Mesendoderm (in vitro differentiated cells): ENCODE measurements around the gene ROR1.
"Not testable (repeated sequence)": the region's sequence is repeated elsewhere in the genome, so short reads cannot be mapped to it uniquely, and the experiment has no call there.

Experiments used
- DNase-seq: peaks from one replicate; pipeline ENCODE4 v3.0.0; 2013
- H2AK5ac ChIP-seq: 2 replicates; pipeline ENCODE4 v1.6.1; 2013; ENCODE audit warnings: low read length, inconsistent platforms
- H2BK120ac ChIP-seq: 2 replicates; pipeline ENCODE4 v1.6.1; 2013; ENCODE audit warnings: low read depth, mild to moderate bottlenecking, low read length, moderate library complexity, mixed read lengths
- H2BK15ac ChIP-seq: replicated peaks from 2 replicates; pipeline ENCODE4 v1.6.1; 2013; ENCODE audit warnings: low read depth, mild to moderate bottlenecking, moderate library complexity
- H2BK5ac ChIP-seq: 2 replicates; pipeline ENCODE4 v1.6.1; 2013; ENCODE audit warnings: low read length, inconsistent platforms
- H3K18ac ChIP-seq: 2 replicates; pipeline ENCODE4 v1.6.1; 2013; ENCODE audit warnings: mild to moderate bottlenecking, low read length, mixed read lengths
- H3K23ac ChIP-seq: one replicate; pipeline ENCODE4 v1.6.1; 2013; ENCODE audit warnings: low read length
- H3K27ac ChIP-seq: 2 replicates; pipeline ENCODE4 v1.5.1; 2013; ENCODE audit warnings: low read depth, mild to moderate bottlenecking, inconsistent platforms, low read length, moderate library complexity
- H3K27me3 ChIP-seq: 2 replicates; pipeline ENCODE4 v1.6.1; 2013; ENCODE audit warnings: low read length, control low read depth, mild to moderate bottlenecking, inconsistent platforms; ENCODE audit not compliant: insufficient read depth, poor library complexity
- H3K36me3 ChIP-seq: 2 replicates; pipeline ENCODE4 v1.6.1; 2013; ENCODE audit warnings: low read length, inconsistent platforms; ENCODE audit not compliant: control insufficient read depth, insufficient read depth
- H3K4ac ChIP-seq: one replicate; pipeline ENCODE4 v1.6.1; 2013; ENCODE audit warnings: low read depth, mild to moderate bottlenecking, low read length, moderate library complexity
- H3K4me1 ChIP-seq: 2 replicates; pipeline ENCODE4 v1.6.1; 2013; ENCODE audit warnings: low read depth, low read length, inconsistent platforms; ENCODE audit not compliant: control insufficient read depth
- H3K4me2 ChIP-seq: 2 replicates; pipeline ENCODE4 v1.6.1; 2013; ENCODE audit warnings: low read length
- H3K4me3 ChIP-seq: 2 replicates; pipeline ENCODE4 v1.5.1; 2013; ENCODE audit warnings: mild to moderate bottlenecking, low read length
- H3K56ac ChIP-seq: one replicate; pipeline ENCODE4 v1.6.1; 2013; ENCODE audit warnings: low read length
- H3K79me1 ChIP-seq: 2 replicates; pipeline ENCODE4 v1.6.1; 2013; ENCODE audit warnings: low read length, inconsistent platforms
- H3K79me2 ChIP-seq: 2 replicates; pipeline ENCODE4 v1.6.1; 2013; ENCODE audit warnings: mild to moderate bottlenecking, low read length; ENCODE audit not compliant: control insufficient read depth, insufficient read depth
- H3K9ac ChIP-seq: 2 replicates; pipeline ENCODE4 v1.6.1; 2013; ENCODE audit warnings: low read length, inconsistent platforms
- H4K5ac ChIP-seq: one replicate; pipeline ENCODE4 v1.6.1; 2013; ENCODE audit warnings: low read length
- H4K8ac ChIP-seq: one replicate; pipeline ENCODE4 v1.6.1; 2013; ENCODE audit warnings: low read depth, mild to moderate bottlenecking, control low read depth, low read length, moderate library complexity
- WGBS: extraction: QIAGEN DNeasy Blood & Tissue Kit; methylation state at CpG from one replicate; pipeline ENCODE4 v1.1.7; 2013; ENCODE audit warnings: low lambda C conversion rate, missing lambda C conversion rate; ENCODE audit not compliant: insufficient coverage; ENCODE audit errors: extremely low coverage; 5-methylcytosine and 5-hydroxymethylcytosine counted together

The ROR1 gene

GRCh38 chr1:64098436-64098835, 324.6 kb downstream of the ROR1 start:
- Histone ChIP-seq H3K4me3 (no peak overlapping the region), H3K56ac (peak overlapping the region; percentile 54), H3K9ac (no peak overlapping the region), H2BK5ac (no peak overlapping the region), H3K27me3 (no peaks in the 10 kb centered on the region), H2AK5ac (no peak overlapping the region), H3K4me2 (no peak overlapping the region), H3K18ac (no peak overlapping the region), H4K8ac (no peak overlapping the region), H2BK15ac (no peak overlapping the region), H3K79me2 (no peaks in the 10 kb centered on the region), H4K5ac (no peak overlapping the region), H2BK120ac (no peak overlapping the region), H3K4me1 (peaks cover 6% of the 10 kb centered on the region), H3K4ac (no peak overlapping the region), H3K79me1 (no peaks in the 10 kb centered on the region), H3K36me3 (no peaks in the 10 kb centered on the region), H3K27ac (no peak overlapping the region), H3K23ac (no peak overlapping the region)
- DNase-seq, result no peak
- no CpG with 5 or more reads among the region's 1 CpG for WGBS

DNA sequence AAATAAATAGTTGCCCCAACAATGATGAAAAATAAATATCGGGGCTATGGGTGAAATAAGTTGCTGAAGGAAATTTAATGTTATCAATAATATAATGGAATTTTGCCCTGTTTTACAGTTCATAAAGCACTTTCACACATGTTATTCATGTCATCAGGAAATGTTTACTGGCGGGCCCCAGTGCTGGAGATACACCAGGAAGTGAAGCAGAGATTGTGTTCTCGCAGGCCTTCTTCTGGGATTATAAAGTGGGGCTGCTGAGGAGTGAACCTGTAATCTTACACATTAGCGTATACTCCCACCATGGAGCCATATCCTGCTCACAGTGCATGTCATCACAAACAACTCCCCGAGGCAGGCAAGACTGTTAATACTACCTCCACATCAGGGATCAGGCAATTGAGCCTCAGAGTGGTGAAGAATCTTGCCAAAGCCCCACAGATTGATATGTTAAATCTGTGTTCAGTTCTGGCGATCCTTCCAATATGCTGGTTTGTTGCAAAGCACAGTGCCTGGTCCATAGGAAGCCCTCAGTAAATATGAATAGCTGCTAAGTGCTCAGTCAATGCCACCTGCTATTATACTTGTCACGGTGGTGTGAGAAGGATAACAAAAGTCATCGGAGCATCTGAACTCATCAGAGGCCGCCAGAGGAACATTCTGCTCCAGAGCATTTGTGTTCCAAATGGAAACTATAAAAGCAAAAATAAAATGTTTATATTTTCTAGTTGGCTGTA, 325.2 kb downstream of the ROR1 start:
- Histone ChIP-seq H2BK120ac (no peak overlapping the region), H3K4ac (no peak overlapping the region), H3K23ac (no peak overlapping the region), H3K36me3 (no peaks in the 10 kb centered on the region), H3K27ac (no peak overlapping the region), H3K9ac (no peak overlapping the region), H3K4me1 (peaks cover 6% of the 10 kb centered on the region), H2BK15ac (no peak overlapping the region), H3K4me3 (no peak overlapping the region), H3K79me2 (no peaks in the 10 kb centered on the region), H3K18ac (no peak overlapping the region), H3K79me1 (no peaks in the 10 kb centered on the region), H3K56ac (no peak overlapping the region), H4K5ac (no peak overlapping the region), H2AK5ac (no peak overlapping the region), H2BK5ac (no peak overlapping the region), H3K4me2 (no peak overlapping the region), H3K27me3 (no peaks in the 10 kb centered on the region), H4K8ac (no peak overlapping the region)
- no peak for DNase-seq
- no CpG with 5 or more reads among the region's 9 CpGs for WGBS

DNA sequence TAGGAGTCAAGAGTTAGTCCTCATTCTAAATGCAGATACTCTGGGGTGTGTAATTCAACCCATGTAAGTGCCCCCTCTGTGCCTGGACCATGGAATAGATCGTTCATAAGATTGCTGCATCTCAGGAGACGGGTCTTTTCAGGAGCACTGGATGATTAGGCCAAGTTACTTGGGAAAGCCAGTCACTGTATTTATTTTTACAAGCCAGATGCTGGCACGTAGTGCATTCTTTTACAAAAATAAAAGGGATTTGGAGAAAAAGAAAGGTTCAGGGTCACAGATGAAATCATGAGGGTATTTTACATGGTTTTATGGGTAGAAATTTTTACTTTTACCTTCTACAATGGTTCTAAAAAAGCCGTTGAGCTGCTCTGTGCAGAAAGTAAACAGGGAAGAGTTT, 327.0 kb downstream of the ROR1 start:
- DNase-seq, result no peak
- WGBS, result no CpG with 5 or more reads among the region's 4 CpGs
- no peak overlapping the region for H3K18ac ChIP-seq
- no peaks in the 10 kb centered on the region for H3K27me3 ChIP-seq
- no peak overlapping the region for H3K27ac ChIP-seq
- no peak overlapping the region for H3K4me3 ChIP-seq
- H3K36me3 ChIP-seq, result no peaks in the 10 kb centered on the region
- H3K4ac ChIP-seq, result no peak overlapping the region
- no peaks in the 10 kb centered on the region for H3K79me1 ChIP-seq
- H3K9ac ChIP-seq, result no peak overlapping the region
- H3K23ac ChIP-seq, result no peak overlapping the region
- H3K56ac ChIP-seq, result no peak overlapping the region
- no peak overlapping the region for H2BK120ac ChIP-seq
- no peaks in the 10 kb centered on the region for H3K79me2 ChIP-seq
- no peak overlapping the region for H3K4me2 ChIP-seq
- no peak overlapping the region for H4K8ac ChIP-seq
- no peak overlapping the region for H2BK15ac ChIP-seq
- H4K5ac ChIP-seq, result no peak overlapping the region
- no peak overlapping the region for H2AK5ac ChIP-seq
- peaks cover 6% of the 10 kb centered on the region for H3K4me1 ChIP-seq
- no peak overlapping the region for H2BK5ac ChIP-seq

DNA sequence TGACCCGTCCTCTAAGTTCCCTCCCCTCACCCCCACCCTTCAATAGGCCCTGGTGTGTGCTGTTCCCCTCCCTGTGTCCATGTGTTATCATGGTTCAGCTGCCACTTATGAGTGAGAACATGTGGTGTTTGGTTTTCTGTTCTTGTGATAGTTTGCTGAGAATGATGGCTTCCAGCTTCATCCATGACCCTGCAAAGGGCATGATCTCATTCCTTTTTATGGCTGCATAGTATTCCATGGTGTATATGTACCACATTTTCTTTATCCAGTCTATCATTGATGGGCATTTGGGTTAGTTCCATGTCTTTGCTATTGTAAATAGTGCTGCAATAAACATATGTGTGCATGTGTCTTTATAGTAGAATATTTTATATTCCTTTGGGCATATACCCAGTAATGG, 330.8 kb downstream of the ROR1 start:
- H3K23ac ChIP-seq, H4K5ac ChIP-seq, H3K79me2 ChIP-seq, H3K79me1 ChIP-seq, H4K8ac ChIP-seq, H2BK5ac ChIP-seq, H3K4me1 ChIP-seq, H3K18ac ChIP-seq, H3K27me3 ChIP-seq, H2BK15ac ChIP-seq, H2BK120ac ChIP-seq, H3K27ac ChIP-seq, H3K4ac ChIP-seq, H3K56ac ChIP-seq, H2AK5ac ChIP-seq, DNase-seq, H3K4me2 ChIP-seq, H3K9ac ChIP-seq, H3K4me3 ChIP-seq, H3K36me3 ChIP-seq: not testable (repeated sequence)
- WGBS, result no CpG with 5 or more reads among the region's 1 CpG

GRCh38 chr1:64107118-64107519, 333.3 kb downstream of the ROR1 start:
- DNase-seq, result no peak
- Histone ChIP-seq H3K23ac (no peak overlapping the region), H2BK120ac (no peak overlapping the region), H3K4me1 (no peaks in the 10 kb centered on the region), H4K5ac (no peak overlapping the region), H3K9ac (no peak overlapping the region), H3K27me3 (no peaks in the 10 kb centered on the region), H3K4me2 (no peak overlapping the region), H3K18ac (no peak overlapping the region), H2BK15ac (no peak overlapping the region), H3K56ac (no peak overlapping the region), H4K8ac (no peak overlapping the region), H2AK5ac (no peak overlapping the region), H3K79me2 (no peaks in the 10 kb centered on the region), H3K79me1 (no peaks in the 10 kb centered on the region), H2BK5ac (no peak overlapping the region), H3K36me3 (no peaks in the 10 kb centered on the region), H3K27ac (no peak overlapping the region), H3K4ac (no peak overlapping the region), H3K4me3 (no peak overlapping the region)
- WGBS, result no CpG with 5 or more reads among the region's 4 CpGs

GRCh38 chr1:64107632-64108031, 333.8 kb downstream of the ROR1 start:
- Histone ChIP-seq H3K79me1 (no peaks in the 10 kb centered on the region), H3K9ac (no peak overlapping the region), H4K8ac (no peak overlapping the region), H3K79me2 (no peaks in the 10 kb centered on the region), H3K56ac (no peak overlapping the region), H3K27me3 (no peaks in the 10 kb centered on the region), H3K4me3 (no peak overlapping the region), H2BK15ac (no peak overlapping the region), H3K18ac (no peak overlapping the region), H2AK5ac (no peak overlapping the region), H2BK5ac (no peak overlapping the region), H4K5ac (no peak overlapping the region), H3K27ac (no peak overlapping the region), H3K36me3 (no peaks in the 10 kb centered on the region), H3K4ac (no peak overlapping the region), H2BK120ac (no peak overlapping the region), H3K4me2 (no peak overlapping the region), H3K4me1 (no peaks in the 10 kb centered on the region), H3K23ac (no peak overlapping the region)
- WGBS, result no CpG with 5 or more reads among the region's 2 CpGs
- DNase-seq, result no peak
